Heart left ventricle (tissue), 13 donors: Measurements from ENCODE around the gene CROCC.

Experiments used
- CTCF ChIP-seq, 12 donors: fragments of 200-600 bp; sonication (generic) in 4 of 12; IDR thresholded peaks; one replicate each; pipeline versions ENCODE4 v1.5.0 to v1.8.0; 2018 to 2022; ENCODE audit warnings: antibody characterized with exemption in 12 of 12, mild to moderate bottlenecking in 5 of 12
- POLR2A ChIP-seq, 2 donors: fragments of 450-650 bp; IDR thresholded peaks; one replicate each; pipeline ENCODE4 v1.6.1; 2017; ENCODE audit warnings: antibody characterized with exemption in 2 of 2, mild to moderate bottlenecking in 2 of 2, moderate library complexity in 2 of 2
- donor health status: ischemic (EF 13 %, LVEDD 7.1; RV severe dilation, severe dysfunction).
- donor health status: DM: no; HTN: yes; CAD: no.
- donor health status: DM: no; HTN: no; CAD: no.
- donor health status: ischemic (EF 25% LVEDD 6.9; RV normal size, moderate dysfunction).
- donor health status: ischemic (EF 25% LVEDD 5.7; RV mildly dilated, moderate dysfunction).
- donor health status: ischemic (EF 35%, LVEDD 5.7; RV mildly dilated, moderate dysfunction).
- donor health status: nonischemic (EF 11% LVEDD 7.7; RV severe dilation, severe dysfunction).
- donor health status: DM: yes; HTN: yes; CAD: no.
- donor health status: PGD.
- donor health status: ischemic (EF 29% LVEDD 5.4; RV normal size, mild dysfunction).
- donor health status: nonischemic (EF 23%, LVEDD 6.1; RV moderate dilation, normal function).

- TF ChIP-seq POLR2A (IDR thresholded peaks at IDR 0.05) (no peak), CTCF (IDR thresholded peaks at IDR 0.05) (no peak)
These were observed 47.4 kb downstream of the CROCC start for GRCh38 chr1:16969057-16969611.
